K562 (cell line): ENCODE results near the gene ZNF628. TPM values are rescaled to one million over a fixed set of nuclear protein-coding genes. Genes with fewer than 3 reads are reported as not detected.

ENCODE experiments used
- AFF1 ChIP-seq, 2 experiments: fragments of 450-650 bp; IDR thresholded peaks; 2 replicates each; pipeline ENCODE4 v1.6.1; 2018; ENCODE audit warnings: mild to moderate bottlenecking in 2 of 2, low read depth in 1 of 2; ENCODE audit not compliant: partially characterized antibody in 2 of 2
- CREB1 ChIP-seq, 2 experiments: sonication (generic) in 1 of 2; formaldehyde crosslinking in 1 of 2; IDR thresholded peaks; 2 replicates each; pipeline versions ENCODE4 v1.6.1 to v1.8.0; 2012 to 2022; ENCODE audit warnings: inconsistent platforms in 1 of 2, mild to moderate bottlenecking in 1 of 2, missing genetic modification reagents in 1 of 2, moderate library complexity in 1 of 2
- EGR1 ChIP-seq: fragments of 450-650 bp; conservative IDR thresholded peaks from 2 replicates; pipeline ENCODE4 v1.6.1; 2017; ENCODE audit warnings: mild to moderate bottlenecking
- ETS1 ChIP-seq: conservative IDR thresholded peaks from 2 replicates; pipeline ENCODE4 v1.6.1; 2011; ENCODE audit warnings: low read depth, mild to moderate bottlenecking, low read length; ENCODE audit not compliant: control insufficient read depth
- HOMEZ ChIP-seq: fragments of 250-450 bp; sonication (Bioruptor Pico); IDR thresholded peaks from 2 replicates; pipeline ENCODE4 v1.4.0; 2020; ENCODE audit warnings: mild to moderate bottlenecking, moderate library complexity
- MECOM ChIP-seq: fragments of 250-450 bp; sonication (Bioruptor Pico); IDR thresholded peaks from 2 replicates; pipeline ENCODE4 v1.8.0; 2022; ENCODE audit warnings: inconsistent platforms
- MXD1 ChIP-seq: fragments of 250-450 bp; sonication (Bioruptor Pico); IDR thresholded peaks from 2 replicates; pipeline ENCODE4 v1.8.0; 2021; ENCODE audit warnings: borderline replicate concordance, mild to moderate bottlenecking, moderate library complexity; ENCODE audit not compliant: poor library complexity, severe bottlenecking
- PRPF4 ChIP-seq: fragments of 200-400 bp; formaldehyde crosslinking; IDR thresholded peaks from one replicate; pipeline ENCODE4 v1.6.1; 2017; ENCODE audit warnings: low read length, low read depth, mild to moderate bottlenecking; ENCODE audit not compliant: insufficient read depth, poor library complexity, severe bottlenecking
- SFPQ ChIP-seq: fragments of 200-400 bp; formaldehyde crosslinking; IDR thresholded peaks from 2 replicates; pipeline ENCODE4 v1.6.1; 2017; ENCODE audit warnings: mild to moderate bottlenecking, low read depth, low read length, moderate library complexity
- XRCC3 ChIP-seq: fragments of 450-650 bp; IDR thresholded peaks from 2 replicates; pipeline ENCODE4 v1.6.1; 2017; ENCODE audit warnings: mild to moderate bottlenecking, moderate library complexity
- XRCC4 ChIP-seq: IDR thresholded peaks from one replicate; pipeline ENCODE4 v1.6.1; 2011; ENCODE audit not compliant: insufficient read depth, insufficient read length; ENCODE audit errors: extremely low read depth
- YY1 ChIP-seq, 3 experiments: IDR thresholded peaks; 2 replicates each; pipeline ENCODE4 v1.6.1; 2011; ENCODE audit warnings: low read length in 2 of 3, mild to moderate bottlenecking in 2 of 3, moderate library complexity in 2 of 3, borderline replicate concordance in 1 of 3, control low read depth in 1 of 3, low read depth in 1 of 3; ENCODE audit not compliant: insufficient read depth in 3 of 3, insufficient replicate concordance in 2 of 3, control insufficient read depth in 1 of 3, insufficient read length in 1 of 3; ENCODE audit errors: extremely low read depth in 1 of 3
- ZNF263 ChIP-seq: sonication (generic); formaldehyde crosslinking; IDR thresholded peaks from 2 replicates; pipeline ENCODE4 v1.8.0; 2022; ENCODE audit warnings: mild to moderate bottlenecking, missing genetic modification reagents, borderline replicate concordance
- ZNF282 ChIP-seq: sonication (generic); formaldehyde crosslinking; IDR thresholded peaks from 2 replicates; pipeline ENCODE4 v1.8.1; 2023; ENCODE audit warnings: missing genetic modification reagents
- ZNF551 ChIP-seq: fragments of 250-450 bp; sonication (Bioruptor Pico); IDR thresholded peaks from 2 replicates; pipeline ENCODE4 v1.5.0; 2021; ENCODE audit warnings: mild to moderate bottlenecking, moderate library complexity
- polyA plus RNA-seq, 8 experiments: library from polyadenylated mRNA; depleted of rRNA in 4 of 8; stranded (reverse) in 5 of 8; unstranded in 3 of 8; fragments of >200 nt; fragmentation: Nextera tagmentation in 2 of 8; fragmentation: Illumina TruSeq in 1 of 8; extraction: Ambion mirVana in 2 of 8; extraction: Trizol in 1 of 8; gene quantifications; 2 replicates each; pipeline versions ENCODE4 v1.2.1 to v1.2.3, GENCODE V29; 2011 to 2014; ENCODE audit warnings: inconsistent platforms in 1 of 8, missing spikeins in 1 of 8
- total RNA-seq, 7 experiments: library from RNA; depleted of rRNA in 6 of 7; stranded (reverse); fragments of >200 nt in 6 of 7; fragmentation: Illumina TruSeq in 2 of 7; extraction: Trizol in 2 of 7; gene quantifications; 2 replicates each; pipeline versions ENCODE4 v1.2.1 to v1.2.3, GENCODE V29; 2011 to 2021; ENCODE audit warnings: low replicate concordance in 1 of 7

Gene ZNF628
- total and polyA plus RNA-seq, 9 of the 15 experiments (the other 6 are each of a cell fraction or from before 2014, with no cell fraction given), result 0.13 to 13.6 (median 2.2) TPM; not detected in 3

- TF ChIP-seq AFF1 (IDR thresholded peaks at IDR 0.05; ENCODE audit: low read depth in 1 of 2, partially characterized antibody in 2 of 2) (no peak), HOMEZ (CRISPR knock-in tag) (no peak), YY1 (IDR thresholded peaks at IDR 0.05; ENCODE audit: borderline replicate concordance in 1 of 3, control insufficient read depth in 1 of 3, extremely low read depth in 1 of 3, insufficient read depth in 3 of 3, insufficient read length in 1 of 3, insufficient replicate concordance in 2 of 3, low read depth in 1 of 3, low read length in 2 of 3) (no peak), ZNF282 (CRISPR knock-in tag) (no peak), MECOM (CRISPR knock-in tag) (no peak), PRPF4 (no peak), MXD1 (CRISPR knock-in tag) (no peak), ZNF263 (CRISPR knock-in tag) (no peak), SFPQ (no peak), XRCC3 (no peak), ETS1 (no peak), ZNF551 (CRISPR knock-in tag) (no peak), CREB1 (IDR thresholded peaks at IDR 0.05) (no peak), CREB1 (CRISPR knock-in tag; IDR thresholded peaks at IDR 0.05) (no peak), XRCC4 (no peak), EGR1 (no peak)
Observed at GRCh38 chr19:55451965-55452748, 24.3 kb upstream of the ZNF628 start (continued).
